ENCODE data around the gene PEAR1.

The PEAR1 gene

DNA sequence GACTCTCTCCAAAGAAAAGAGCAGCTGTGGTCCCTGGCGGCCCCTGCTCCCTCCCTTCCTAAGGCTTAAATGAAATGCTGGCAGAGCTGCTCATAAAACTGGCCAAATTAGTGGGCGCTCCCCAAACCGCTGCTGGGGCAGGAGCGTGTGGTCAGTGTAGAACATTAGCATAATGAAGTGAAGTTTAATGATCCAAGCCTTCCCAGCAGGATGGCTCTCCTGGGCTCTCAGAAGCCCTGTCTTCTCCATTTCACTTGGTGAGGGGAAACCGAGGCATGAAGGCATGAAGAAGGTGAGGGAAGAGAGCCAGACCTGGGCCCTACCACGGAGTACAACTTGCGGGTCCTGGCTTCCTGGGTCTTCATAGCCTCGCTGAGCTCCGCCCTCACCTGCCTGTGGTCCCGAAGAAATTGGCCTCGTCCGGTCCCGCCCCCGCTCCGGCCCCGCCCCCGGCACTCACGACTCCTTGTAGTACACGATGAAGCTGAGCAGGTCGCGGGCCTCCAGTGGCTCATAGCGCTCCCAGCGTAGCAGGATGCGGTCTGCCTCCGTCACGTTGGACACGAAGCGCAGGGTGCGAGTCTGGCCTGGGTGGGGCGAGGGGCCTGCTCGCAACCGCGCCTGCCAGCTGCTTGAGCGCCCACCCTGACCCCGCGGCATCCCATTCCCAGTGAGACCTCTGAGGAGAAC, 44.9 kb upstream of the PEAR1 start:
- TF ChIP-seq EZH2 (IDR thresholded peaks at IDR 0.05) (no peak), FOXP2 (optimal IDR thresholded peaks at IDR 0.05; ENCODE audit: control extremely low read depth, extremely low read length, insufficient read depth) (no peak), POLR2AphosphoS5 (IDR thresholded peaks at IDR 0.05; ENCODE audit: borderline replicate concordance, low read depth, low read length) (no peak)
- H3K27ac ChIP-seq, result no peak overlapping the region
- no peaks in the 10 kb centered on the region for H3K36me3 ChIP-seq (ENCODE audit: insufficient read depth, low read length)
- no peak overlapping the region for H3K9ac ChIP-seq (ENCODE audit: insufficient read length)
- no peaks in the 10 kb centered on the region for H3K9me3 ChIP-seq (ENCODE audit: low read depth, low read length)
- H3K4me3 ChIP-seq, result no peak overlapping the region
- DNase-seq (ENCODE audit: low read depth, low spot score), result no peak

DNA sequence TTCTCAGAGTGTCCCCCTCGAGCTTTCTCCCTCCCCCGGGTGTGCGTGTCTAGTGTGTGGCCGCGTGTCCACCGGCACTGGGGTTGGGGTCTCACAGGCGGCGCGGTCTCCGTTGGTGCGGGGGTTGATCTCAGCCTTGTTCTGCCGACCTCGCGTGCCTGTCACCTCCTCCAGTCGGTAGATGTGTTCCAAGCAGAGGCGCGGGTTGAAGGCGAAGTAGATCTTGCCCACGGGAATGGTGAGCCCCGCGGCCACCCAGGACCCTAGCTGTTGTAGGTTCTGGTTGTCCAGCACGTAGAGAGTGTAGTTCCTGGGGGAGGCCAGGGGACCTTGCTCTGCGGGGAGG, 44.4 kb upstream of the PEAR1 start:
- H3K27ac ChIP-seq, result no peak overlapping the region
- H3K9me3 ChIP-seq (ENCODE audit: low read depth, low read length), result no peaks in the 10 kb centered on the region
- H3K36me3 ChIP-seq (ENCODE audit: insufficient read depth, low read length), result no peaks in the 10 kb centered on the region
- no peak for DNase-seq (ENCODE audit: low read depth, low spot score)
- no peak overlapping the region for H3K9ac ChIP-seq (ENCODE audit: insufficient read length)
- TF ChIP-seq POLR2AphosphoS5 (IDR thresholded peaks at IDR 0.05; ENCODE audit: borderline replicate concordance, low read depth, low read length) (no peak), EZH2 (IDR thresholded peaks at IDR 0.05) (no peak), FOXP2 (optimal IDR thresholded peaks at IDR 0.05; ENCODE audit: control extremely low read depth, extremely low read length, insufficient read depth) (no peak)
- no peak overlapping the region for H3K4me3 ChIP-seq

DNA sequence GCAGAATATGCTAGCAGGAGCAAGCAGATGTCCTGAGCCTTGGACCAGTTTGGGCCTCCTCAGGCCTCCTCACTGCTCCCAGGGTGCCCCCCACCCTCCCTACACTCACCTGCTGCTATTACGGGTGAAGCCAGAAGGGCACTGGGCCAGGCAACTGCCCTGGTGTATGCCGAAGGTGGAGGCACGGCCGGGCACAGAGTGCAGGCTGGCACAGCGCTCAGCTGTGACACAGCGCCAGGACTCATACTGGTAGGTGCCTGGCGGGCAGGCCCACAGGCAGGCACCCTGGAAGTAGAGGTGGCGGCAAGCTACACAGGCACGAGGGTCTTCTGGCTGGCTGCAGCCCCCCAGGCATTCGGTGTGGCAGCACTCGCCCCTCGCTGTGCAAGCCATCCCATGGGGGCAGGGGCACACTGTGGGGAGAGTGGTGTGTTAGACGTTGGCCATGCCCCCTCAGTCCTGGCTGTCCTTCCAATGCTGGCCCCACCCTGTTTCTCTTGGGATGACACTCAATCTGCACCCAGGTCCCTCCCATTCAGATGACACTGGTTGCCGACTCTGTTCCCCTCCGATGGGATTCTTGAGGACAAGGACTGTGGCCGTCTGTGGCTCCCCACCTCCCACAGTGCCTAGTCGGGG, 41.6 kb upstream of the PEAR1 start:
- DNase-seq (ENCODE audit: low read depth, low spot score), result no peak
- TF ChIP-seq POLR2AphosphoS5 (IDR thresholded peaks at IDR 0.05; ENCODE audit: borderline replicate concordance, low read depth, low read length) (no peak), FOXP2 (optimal IDR thresholded peaks at IDR 0.05; ENCODE audit: control extremely low read depth, extremely low read length, insufficient read depth) (no peak), EZH2 (IDR thresholded peaks at IDR 0.05) (no peak)
- no peaks in the 10 kb centered on the region for H3K36me3 ChIP-seq (ENCODE audit: insufficient read depth, low read length)
- H3K4me3 ChIP-seq, result no peak overlapping the region
- H3K27ac ChIP-seq, result no peak overlapping the region
- H3K9ac ChIP-seq (ENCODE audit: insufficient read length), result no peak overlapping the region
- no peaks in the 10 kb centered on the region for H3K9me3 ChIP-seq (ENCODE audit: low read depth, low read length)

DNA sequence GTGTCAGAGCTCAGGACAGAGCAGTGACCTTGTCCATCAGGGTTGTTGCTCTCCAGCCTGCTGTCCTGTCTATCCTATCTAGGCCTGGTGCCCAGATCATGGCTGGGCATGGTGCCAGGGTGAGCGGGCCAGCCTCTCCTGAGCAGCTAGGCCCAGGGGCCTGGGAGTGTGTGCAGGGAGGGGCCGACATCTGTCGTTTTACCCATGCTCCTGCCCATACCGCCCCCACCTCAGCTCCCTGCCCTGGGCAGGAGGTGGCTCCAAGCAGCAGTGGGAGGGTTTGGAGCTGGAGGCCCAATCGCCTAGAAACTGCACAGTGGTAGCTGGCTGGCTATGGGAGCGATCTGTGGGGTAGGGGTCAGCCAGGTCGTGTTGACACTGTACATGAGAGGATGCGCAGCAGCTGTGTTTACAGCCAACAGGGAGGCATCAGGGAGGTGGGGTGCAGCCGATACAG, 41.1 kb upstream of the PEAR1 start:
- Histone ChIP-seq H3K27ac (no peak overlapping the region), H3K4me3 (no peak overlapping the region), H3K36me3 (ENCODE audit: insufficient read depth, low read length) (no peaks in the 10 kb centered on the region), H3K9ac (ENCODE audit: insufficient read length) (no peak overlapping the region), H3K9me3 (ENCODE audit: low read depth, low read length) (no peaks in the 10 kb centered on the region)
- DNase-seq (ENCODE audit: low read depth, low spot score), result no peak
- TF ChIP-seq FOXP2 (optimal IDR thresholded peaks at IDR 0.05; ENCODE audit: control extremely low read depth, extremely low read length, insufficient read depth) (no peak), POLR2AphosphoS5 (IDR thresholded peaks at IDR 0.05; ENCODE audit: borderline replicate concordance, low read depth, low read length) (no peak), EZH2 (IDR thresholded peaks at IDR 0.05) (no peak)

DNA sequence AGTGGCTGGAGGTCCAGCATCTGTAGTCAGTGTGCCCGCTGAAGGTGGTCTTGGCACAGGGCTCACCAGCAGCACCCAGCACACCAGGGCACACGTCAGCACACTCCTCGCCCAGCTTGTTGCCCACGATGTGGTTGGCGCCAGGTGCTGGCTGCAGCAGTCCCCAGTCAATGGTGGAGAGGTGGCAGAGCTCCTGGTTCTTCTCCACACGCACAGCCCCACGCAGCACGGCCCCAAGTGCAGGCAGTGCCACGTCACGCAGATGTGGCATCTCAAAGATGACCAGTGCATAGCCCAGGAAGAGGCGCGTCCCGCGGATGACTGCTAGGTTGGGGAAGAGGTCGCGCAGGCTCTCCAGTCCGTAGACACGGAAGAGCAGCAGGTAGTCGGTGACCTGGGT, 39.8 kb upstream of the PEAR1 start:
- H3K9ac ChIP-seq (ENCODE audit: insufficient read length), result no peak overlapping the region
- H3K27ac ChIP-seq, result no peak overlapping the region
- DNase-seq (ENCODE audit: low read depth, low spot score), result no peak
- TF ChIP-seq FOXP2 (optimal IDR thresholded peaks at IDR 0.05; ENCODE audit: control extremely low read depth, extremely low read length, insufficient read depth), result no peak
- TF ChIP-seq EZH2 (IDR thresholded peaks at IDR 0.05), result no peak
- no peak for TF ChIP-seq POLR2AphosphoS5 (IDR thresholded peaks at IDR 0.05; ENCODE audit: borderline replicate concordance, low read depth, low read length)
- H3K36me3 ChIP-seq (ENCODE audit: insufficient read depth, low read length), result no peaks in the 10 kb centered on the region
- no peaks in the 10 kb centered on the region for H3K9me3 ChIP-seq (ENCODE audit: low read depth, low read length)
- no peak overlapping the region for H3K4me3 ChIP-seq

DNA sequence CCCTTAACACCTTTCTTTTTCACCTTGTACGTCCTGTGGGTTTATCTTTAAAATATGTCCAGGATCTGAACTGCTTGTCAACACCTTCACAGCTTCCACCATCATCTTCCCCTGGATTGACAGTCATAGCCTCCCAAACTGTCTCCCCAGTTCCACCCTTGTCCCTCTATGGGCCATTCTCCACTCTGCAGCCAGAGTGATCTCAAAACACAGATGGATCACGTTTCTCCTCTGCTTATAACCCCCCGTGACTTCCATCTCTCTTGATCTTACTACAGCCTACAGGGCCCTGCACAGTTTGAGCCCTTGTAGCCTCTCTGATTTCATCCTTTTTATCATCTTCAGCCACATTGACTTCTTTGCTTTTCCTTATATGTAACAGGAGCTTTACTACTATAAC, 38.9 kb upstream of the PEAR1 start:
- TF ChIP-seq POLR2AphosphoS5 (IDR thresholded peaks at IDR 0.05; ENCODE audit: borderline replicate concordance, low read depth, low read length) (no peak), FOXP2 (optimal IDR thresholded peaks at IDR 0.05; ENCODE audit: control extremely low read depth, extremely low read length, insufficient read depth) (no peak), EZH2 (IDR thresholded peaks at IDR 0.05) (no peak)

DNA sequence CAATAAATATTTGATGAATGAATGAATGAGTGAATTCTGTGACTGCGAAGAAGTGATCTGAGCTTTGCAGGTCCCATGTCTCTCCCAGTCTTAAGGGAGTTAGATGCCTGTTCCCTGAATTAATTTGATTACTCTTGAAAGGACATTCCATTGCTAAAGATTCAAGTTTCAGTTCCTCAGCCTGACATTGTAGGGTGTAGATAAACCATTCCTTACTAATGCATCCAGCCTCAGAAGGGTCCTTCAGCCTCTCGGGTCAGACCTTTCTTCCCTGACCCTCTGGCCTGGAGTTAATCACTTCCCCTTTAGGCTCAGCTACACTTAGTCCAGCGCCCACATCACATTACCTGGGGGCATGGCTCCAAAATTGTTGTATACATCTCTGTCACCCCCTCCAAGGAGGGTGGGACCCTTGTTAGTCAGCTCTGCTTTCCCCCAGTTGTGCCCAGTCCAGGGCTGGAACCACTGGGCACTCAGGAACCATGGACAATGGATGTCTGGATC, 37.2 kb upstream of the PEAR1 start:
- no peak for DNase-seq (ENCODE audit: low read depth, low spot score)
- TF ChIP-seq EZH2 (IDR thresholded peaks at IDR 0.05) (no peak), POLR2AphosphoS5 (IDR thresholded peaks at IDR 0.05; ENCODE audit: borderline replicate concordance, low read depth, low read length) (no peak), FOXP2 (optimal IDR thresholded peaks at IDR 0.05; ENCODE audit: control extremely low read depth, extremely low read length, insufficient read depth) (no peak)
- Histone ChIP-seq H3K9ac (ENCODE audit: insufficient read length) (no peak overlapping the region), H3K4me3 (no peak overlapping the region), H3K27ac (no peak overlapping the region), H3K9me3 (ENCODE audit: low read depth, low read length) (no peaks in the 10 kb centered on the region), H3K36me3 (ENCODE audit: insufficient read depth, low read length) (no peaks in the 10 kb centered on the region)

More for the DNA sequence above, 38.9 kb upstream of the PEAR1 start:
- Histone ChIP-seq H3K4me3 (no peak overlapping the region), H3K9me3 (ENCODE audit: low read depth, low read length) (no peaks in the 10 kb centered on the region), H3K36me3 (ENCODE audit: insufficient read depth, low read length) (no peaks in the 10 kb centered on the region), H3K9ac (ENCODE audit: insufficient read length) (no peak overlapping the region), H3K27ac (no peak overlapping the region)
- DNase-seq (ENCODE audit: low read depth, low spot score), result no peak

DNA sequence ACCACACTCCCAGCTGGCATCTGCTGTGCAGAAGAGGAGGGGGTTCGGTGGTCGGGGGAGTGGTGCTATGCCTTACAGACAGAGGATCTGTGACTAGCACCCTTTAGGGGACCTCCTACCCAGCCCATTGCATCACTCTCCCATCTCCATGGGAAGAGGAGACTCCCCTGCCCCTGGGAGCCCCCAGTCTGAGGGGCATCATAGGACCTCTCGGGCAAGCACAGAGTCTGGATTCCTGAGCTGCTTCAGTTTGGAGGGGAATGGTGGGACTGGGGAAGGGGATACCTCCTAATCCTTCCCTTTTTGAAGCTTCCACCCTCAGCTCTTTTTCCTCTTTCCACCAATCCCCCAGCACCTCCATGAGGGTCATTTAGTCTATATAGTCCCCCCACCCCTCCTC, 36.0 kb upstream of the PEAR1 start:
- no peak overlapping the region for H3K4me3 ChIP-seq
- no peaks in the 10 kb centered on the region for H3K36me3 ChIP-seq (ENCODE audit: insufficient read depth, low read length)
- TF ChIP-seq EZH2 (IDR thresholded peaks at IDR 0.05), result no peak
- TF ChIP-seq POLR2AphosphoS5 (IDR thresholded peaks at IDR 0.05; ENCODE audit: borderline replicate concordance, low read depth, low read length), result no peak
- TF ChIP-seq FOXP2 (optimal IDR thresholded peaks at IDR 0.05; ENCODE audit: control extremely low read depth, extremely low read length, insufficient read depth), result no peak
- H3K9me3 ChIP-seq (ENCODE audit: low read depth, low read length), result no peaks in the 10 kb centered on the region
- no peak overlapping the region for H3K27ac ChIP-seq
- no peak for DNase-seq (ENCODE audit: low read depth, low spot score)
- H3K9ac ChIP-seq (ENCODE audit: insufficient read length), result no peak overlapping the region
